HG02623 (cell line): ENCODE measurements around the gene OR5F1.

Experiments used
- ATAC-seq: cut with Tn5 transposase; IDR thresholded peaks from one replicate; pipeline ENCODE4 v1.9.1; 2021; ENCODE audit warnings: moderate library complexity; ENCODE audit not compliant: unreplicated experiment

The OR5F1 gene

DNA sequence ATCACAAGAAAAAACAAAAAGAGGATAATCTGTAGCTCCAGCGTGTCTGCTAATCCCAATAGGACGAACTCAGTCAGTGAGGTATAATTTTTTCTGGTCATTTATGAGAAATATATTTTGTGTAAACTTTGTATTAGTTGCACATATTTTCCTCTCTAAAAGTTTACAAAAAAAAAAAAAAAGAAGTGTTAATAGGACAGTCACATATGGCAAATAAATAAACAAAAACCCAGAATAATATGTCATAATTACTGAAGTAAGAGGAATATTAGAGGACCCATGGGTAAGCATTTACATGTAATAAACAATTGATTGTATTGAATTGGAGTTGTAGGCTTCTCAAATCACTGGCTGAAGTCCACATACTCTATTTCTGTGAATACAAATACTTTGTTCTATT lies at the start of gene OR5F1:
TSS of gene OR5F1 (minus strand) at position 101 of the 400 bp plus-strand sequence. CDS start at position 101, 0 bp downstream.
- no peak for ATAC-seq

DNA sequence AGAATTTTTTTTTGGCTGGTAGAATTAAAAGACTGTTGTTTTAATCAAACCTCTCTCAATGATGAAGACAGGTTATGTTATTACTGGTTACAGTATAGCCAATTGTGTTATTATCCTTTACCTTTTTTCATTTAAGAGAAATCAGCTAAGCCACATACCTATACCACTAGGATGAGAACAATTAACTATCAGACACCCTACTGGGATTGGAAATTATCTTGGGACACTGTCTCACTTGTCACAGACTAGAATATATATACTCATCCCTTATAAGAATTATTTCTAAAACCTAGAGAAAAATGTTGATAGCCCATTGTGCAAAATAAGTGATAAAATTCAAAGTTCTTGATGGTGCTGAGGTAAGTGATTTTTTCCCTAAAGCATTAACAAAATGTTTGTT lies 32.9 kb upstream of the OR5F1 start, which contains the start of gene OR5AS1:
TSS of gene OR5AS1 (plus strand) at position 301 of the 400 bp plus-strand sequence. CDS start 2,765 bp downstream, outside the sequence.
- no peak for ATAC-seq

DNA sequence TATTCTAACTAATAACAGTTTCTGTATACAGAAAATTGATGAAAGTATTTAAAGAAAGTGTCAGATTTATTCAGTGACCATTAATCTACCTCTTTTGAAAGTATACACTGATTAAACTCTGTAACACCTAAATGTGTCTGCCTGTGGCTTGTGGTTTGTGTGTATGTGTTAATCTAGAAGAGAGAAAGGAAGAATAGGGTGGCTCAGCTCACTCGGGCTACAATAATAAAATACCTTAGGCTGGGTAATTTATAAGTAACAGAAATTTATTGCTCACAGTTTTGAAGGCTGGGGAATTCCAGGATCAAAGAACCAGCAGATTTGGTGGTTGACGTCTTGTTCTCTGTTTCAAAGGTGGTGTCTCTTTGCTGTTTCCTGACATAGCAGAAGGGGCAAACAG lies 19.4 kb upstream of the OR5F1 start:
- no peak for ATAC-seq

GRCh38 chr11:56010716-56011115 lies 16.3 kb upstream of the OR5F1 start:
- no peak for ATAC-seq

DNA sequence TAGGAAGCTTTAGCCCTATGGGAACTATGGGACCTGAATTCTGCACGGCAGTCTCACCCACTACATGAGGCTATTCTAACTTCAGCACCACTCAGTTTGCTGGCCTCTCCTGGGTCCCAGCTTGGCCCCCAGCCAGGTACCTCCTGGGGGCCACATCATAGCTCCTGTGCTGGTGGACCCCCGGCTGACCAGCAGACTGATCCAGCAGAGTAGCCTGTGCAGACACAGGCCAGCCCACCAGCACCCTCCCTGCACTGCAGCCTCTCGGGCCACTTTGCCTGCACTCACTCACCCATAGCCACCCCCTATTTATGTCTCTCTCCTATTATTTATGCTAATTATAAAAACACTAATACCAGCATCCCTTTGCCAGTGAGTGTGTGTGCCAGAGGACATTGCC lies 23.5 kb downstream of the OR5F1 start:
- no peak for ATAC-seq

DNA sequence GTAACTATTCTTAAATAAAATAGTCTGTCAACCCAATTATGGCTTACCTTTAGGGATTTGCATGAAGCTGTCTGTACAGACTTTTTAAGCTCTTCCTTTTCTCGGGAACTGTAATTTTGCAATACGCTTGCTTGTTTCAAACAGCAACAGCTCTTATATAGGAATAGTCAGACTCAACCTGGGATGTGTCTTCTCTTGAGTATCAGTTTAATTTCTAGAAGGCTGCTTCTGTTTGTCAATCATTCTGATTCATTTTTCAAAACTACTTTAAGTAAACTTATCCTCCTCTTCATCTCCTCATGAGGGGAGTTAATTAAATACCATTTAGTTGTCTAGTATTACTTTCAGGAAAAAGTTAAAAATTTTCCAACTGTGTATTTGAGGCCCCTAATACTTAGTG lies 24.6 kb downstream of the OR5F1 start, which contains the start of gene OR10AG1:
TSS of gene OR10AG1 (minus strand) at position 101 of the 400 bp plus-strand sequence. CDS start at position 63, 38 bp downstream.
- no peak for ATAC-seq

- no peak for ATAC-seq
These were observed 26.5 kb downstream of the OR5F1 start for GRCh38 chr11:55967914-55968313.

DNA sequence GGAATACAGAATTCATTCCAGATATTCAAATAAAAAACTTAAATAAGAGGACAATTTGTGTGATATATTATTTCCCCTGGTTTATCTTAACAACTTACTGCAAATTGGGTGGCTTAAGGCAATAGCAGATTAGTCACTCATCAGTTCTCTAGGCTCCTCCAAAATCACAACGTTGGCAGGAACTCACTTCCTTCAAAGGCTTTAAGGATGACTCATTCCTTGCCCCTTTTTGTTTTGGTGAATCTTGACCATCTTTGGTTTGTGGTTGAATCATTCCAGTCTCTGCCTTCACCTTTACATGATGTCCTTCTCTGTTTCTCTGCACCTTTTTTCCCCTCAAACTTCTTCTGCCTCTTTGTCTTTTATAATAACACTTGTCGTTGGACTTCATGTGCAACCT lies 28.0 kb downstream of the OR5F1 start:
- ATAC-seq: no peak

DNA sequence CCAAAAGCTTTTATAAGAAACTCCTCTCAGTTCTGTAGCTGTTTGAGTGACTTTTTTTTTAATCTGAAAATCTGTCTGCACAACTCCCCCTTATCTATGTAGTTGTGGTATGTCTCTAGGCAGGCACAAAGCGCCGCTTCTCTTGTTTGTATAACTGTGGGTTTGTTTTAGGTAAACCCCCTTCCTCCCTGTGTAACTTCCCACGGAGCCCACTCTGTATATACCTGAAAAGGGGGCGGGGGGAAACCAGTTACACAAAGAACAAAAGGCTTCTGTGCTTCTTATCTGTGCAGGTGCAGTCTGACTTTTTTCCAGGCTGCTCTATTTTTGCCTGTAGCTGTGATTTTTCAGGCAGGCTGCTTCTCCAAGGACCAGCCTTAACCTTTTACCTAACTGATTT lies 37.9 kb downstream of the OR5F1 start:
- ATAC-seq: no peak

GRCh38 chr11:55949330-55949729 lies 45.1 kb downstream of the OR5F1 start:
- ATAC-seq: no peak
